IPS-NIHi7 (cell line): ENCODE results near the gene BYSL.

Source experiments
- DNase-seq: peaks from one replicate; pipeline ENCODE4 v3.0.0; 2012; ENCODE audit warnings: mixed read lengths; ENCODE audit errors: extremely low spot score

BYSL gene

GRCh38 chr6:41920921-41921711 lies at the start of gene BYSL, which contains the start of gene MED20:
TSS of gene BYSL (plus strand) at chr6:41921499. CDS start at chr6:41921563, 64 bp downstream.
TSS of gene MED20 (minus strand) at chr6:41921139. CDS start at chr6:41921018, 121 bp downstream.
- DNase-seq = peak; percentile 95

GRCh38 chr6:41871691-41872090 lies 49.6 kb upstream of the BYSL start:
- no peak for DNase-seq

GRCh38 chr6:41872147-41872546 lies 49.2 kb upstream of the BYSL start:
- DNase-seq = no peak

- no peak for DNase-seq
Measured at GRCh38 chr6:41874741-41875140, 46.6 kb upstream of the BYSL start.

GRCh38 chr6:41877051-41877680 lies 44.1 kb upstream of the BYSL start:
- DNase-seq = no peak

GRCh38 chr6:41878246-41878645 lies 43.1 kb upstream of the BYSL start:
- no peak for DNase-seq

- no peak for DNase-seq
Measured at GRCh38 chr6:41878961-41879405, 42.3 kb upstream of the BYSL start.

- DNase-seq = no peak
Measured at GRCh38 chr6:41881506-41881905, 39.8 kb upstream of the BYSL start.

- no peak for DNase-seq
Measured at GRCh38 chr6:41884957-41885356, 36.3 kb upstream of the BYSL start.

GRCh38 chr6:41885930-41886329 lies 35.4 kb upstream of the BYSL start:
- DNase-seq = no peak

GRCh38 chr6:41887331-41887751 lies 34.0 kb upstream of the BYSL start:
- no peak for DNase-seq

- no peak for DNase-seq
Measured at GRCh38 chr6:41892921-41893564, 28.3 kb upstream of the BYSL start.

- DNase-seq = no peak
Measured at GRCh38 chr6:41894366-41895299, 26.7 kb upstream of the BYSL start.

- DNase-seq = peak; percentile 95
Measured at GRCh38 chr6:41895300-41896233, 25.7 kb upstream of the BYSL start, which contains the start of gene USP49. TSS of gene USP49 (minus strand) at chr6:41895375. CDS start at chr6:41806983, 88,392 bp downstream.

GRCh38 chr6:41896281-41896680 lies 25.0 kb upstream of the BYSL start:
- no peak for DNase-seq

- DNase-seq = no peak
Measured at GRCh38 chr6:41900861-41901260, 20.4 kb upstream of the BYSL start.

- DNase-seq = peak; percentile 58
Measured at GRCh38 chr6:41901882-41902519, 19.3 kb upstream of the BYSL start.

- DNase-seq = no peak
Measured at GRCh38 chr6:41909727-41910126, 11.6 kb upstream of the BYSL start.

GRCh38 chr6:41914343-41914742 lies 7.0 kb upstream of the BYSL start:
- no peak for DNase-seq
